ELF-1 (cell line): ENCODE measurements around the gene ZFP36.
"Not testable (repeated sequence)": the region's sequence is repeated elsewhere in the genome, so short reads cannot be mapped to it uniquely, and the experiment has no call there.

Source experiments
- DNase-seq: peaks from one replicate; pipeline ENCODE4 v3.0.0-alpha.2; 2016; ENCODE audit warnings: low read depth, low spot score

Gene ZFP36

DNA sequence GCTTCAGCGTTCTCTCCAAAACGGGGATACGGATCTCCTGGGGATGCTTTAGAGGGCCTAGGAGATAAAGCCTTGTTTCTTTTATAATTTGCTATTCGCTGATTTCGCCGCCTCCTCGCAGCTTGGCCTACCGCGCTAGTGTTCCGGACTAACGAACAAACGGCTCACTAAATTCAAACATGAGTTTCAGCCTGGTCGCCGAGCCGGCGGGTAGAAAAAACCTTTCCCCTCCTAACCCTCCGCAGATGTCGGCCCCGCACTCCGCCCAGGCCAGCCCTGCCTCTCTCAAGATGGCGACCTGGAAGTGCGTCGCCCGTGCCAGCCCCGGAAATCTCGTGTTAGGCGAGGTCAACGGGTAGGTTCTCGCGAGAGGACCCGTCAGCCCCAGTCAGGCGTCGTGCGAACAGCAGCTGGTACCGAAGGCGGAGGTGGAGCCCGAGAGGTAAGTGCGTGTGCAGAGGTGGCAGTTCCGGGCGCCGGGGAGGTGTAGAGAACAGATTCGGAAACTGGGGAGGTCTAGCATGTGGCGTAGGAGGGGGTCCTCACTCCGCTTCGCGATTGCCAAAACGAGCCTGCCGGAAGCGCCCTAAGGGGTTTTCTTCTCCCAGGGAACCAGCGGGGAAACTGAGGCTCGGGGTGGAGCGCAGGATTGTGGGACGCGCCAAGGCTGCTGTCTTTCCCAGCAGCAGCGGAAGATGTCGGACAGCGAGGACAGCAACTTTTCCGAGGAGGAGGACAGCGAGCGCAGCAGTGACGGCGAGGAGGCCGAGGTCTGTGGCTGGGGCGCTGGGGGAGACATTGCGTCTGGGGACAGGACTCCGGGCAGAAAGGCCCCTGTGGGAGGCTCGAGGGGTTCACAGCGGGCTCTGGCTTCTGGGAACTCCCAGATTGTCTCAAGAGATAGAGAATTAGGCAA, 38.8 kb downstream of the ZFP36 start, which contains the start of gene SUPT5H:
TSS of gene SUPT5H (plus strand) at position 387 of the 916 bp plus-strand sequence. CDS start at position 696, 309 bp downstream.
- peak; percentile 98 for DNase-seq

DNA sequence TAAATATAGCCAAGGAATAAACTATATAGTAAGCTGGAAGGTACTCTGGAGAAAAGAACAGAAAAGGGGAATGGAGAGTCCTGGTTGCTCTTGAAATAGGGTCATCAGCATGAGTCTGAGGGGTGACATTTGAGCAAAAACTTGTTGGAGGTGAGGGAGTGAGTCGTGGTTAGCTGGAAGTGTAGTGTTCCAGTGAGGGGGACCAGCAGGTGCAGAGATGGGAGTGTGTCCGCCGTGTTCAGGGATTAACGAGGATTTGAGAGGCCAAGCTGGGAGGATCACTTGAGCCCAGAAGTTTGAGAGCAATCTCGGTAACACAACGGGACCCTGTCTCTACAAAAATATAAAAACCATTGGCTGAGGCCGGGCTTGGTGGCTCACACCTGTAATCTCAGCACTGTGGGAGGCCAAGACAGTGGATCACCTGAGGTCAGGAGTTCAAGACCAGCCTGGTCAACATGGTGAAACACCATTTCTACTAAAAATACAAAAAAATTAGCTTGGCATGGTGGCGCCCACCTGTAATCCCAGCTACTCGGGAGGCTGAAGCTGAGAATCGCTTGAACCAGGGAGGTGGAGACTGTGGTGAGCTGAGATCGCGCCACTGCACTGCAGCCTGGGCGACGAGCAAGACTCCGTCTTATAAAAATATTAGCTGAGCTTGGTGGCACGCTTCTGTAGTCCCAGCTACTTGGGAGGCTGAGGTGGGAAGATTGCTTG, 39.9 kb downstream of the ZFP36 start:
- DNase-seq, result no peak

GRCh38 chr19:39448271-39448670, 41.6 kb downstream of the ZFP36 start:
- no peak for DNase-seq

DNA sequence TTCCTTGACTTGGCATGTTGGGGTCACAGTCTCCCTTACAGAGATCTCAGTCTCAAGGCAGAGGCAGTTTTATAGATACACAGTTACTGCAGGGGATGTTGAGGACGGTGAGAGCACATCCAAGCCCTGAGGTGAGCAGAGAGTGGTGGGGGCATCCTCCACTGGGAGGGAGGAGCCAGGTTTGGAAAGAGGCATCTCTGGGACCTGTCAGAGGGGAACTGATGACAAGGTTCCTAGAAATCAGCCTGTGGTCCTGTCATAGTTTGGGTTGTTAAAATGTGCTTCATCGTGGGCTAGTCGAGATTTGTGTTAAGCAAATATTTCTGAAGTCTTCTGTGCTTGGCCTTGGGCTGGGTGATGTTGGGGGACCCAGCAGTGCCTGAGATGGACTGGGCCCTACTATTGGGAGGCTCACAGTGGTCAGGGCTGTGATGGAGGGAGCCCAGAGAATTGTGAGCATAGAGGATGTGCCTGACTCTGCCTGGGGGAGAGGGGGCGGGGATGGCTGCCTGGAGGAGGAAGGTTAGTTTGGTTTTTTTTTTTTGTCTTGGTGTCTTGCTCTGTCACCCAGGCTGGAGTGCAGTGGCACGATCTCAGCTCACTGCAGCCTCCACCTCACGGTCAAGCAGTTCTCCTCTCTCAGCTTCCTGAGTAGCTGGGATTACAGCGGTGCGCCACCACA, 42.6 kb downstream of the ZFP36 start:
- no peak for DNase-seq

- not testable (repeated sequence) for DNase-seq
Measured at GRCh38 chr19:39451257-39451656, 44.6 kb downstream of the ZFP36 start.
